WTC11 (cell line): ENCODE data around the gene PXDC1. TPM values are rescaled to one million over a fixed set of nuclear protein-coding genes. Genes with fewer than 3 reads are reported as not detected.

Experiments
- ATAC-seq: fragments of 200-7000 bp; cut with Tn5 transposase; 2 replicates; pipeline ENCODE4 v1.10.0; 2021; ENCODE audit warnings: mild to moderate bottlenecking, moderate library complexity
- CTCF ChIA-PET: fragments of 300-600 bp; sonication (Branson Sonifier 250); formaldehyde crosslinking; loops from one replicate; lab custom pipeline; 2021; ENCODE audit warnings: antibody characterized with exemption; lab: Charles Lee
- POLR2A ChIA-PET: fragments of 350-600 bp; sonication (Branson Sonifier 250); formaldehyde crosslinking; loops from one replicate; lab custom pipeline; 2021; ENCODE audit warnings: antibody characterized with exemption; lab: Charles Lee
- DNase-seq: peaks from one replicate; pipeline ENCODE4 v3.0.0; 2021; ENCODE audit warnings: low spot score
- H3K27ac Mint-ChIP-seq: 2 replicates; pipeline ENCODE4 v1.8.0; 2021; ENCODE audit warnings: mixed read lengths
- H3K27me3 Mint-ChIP-seq: 2 replicates; pipeline ENCODE4 v1.8.0; 2021; ENCODE audit warnings: low read depth, mild to moderate bottlenecking, moderate library complexity, mixed read lengths
- H3K36me3 Mint-ChIP-seq: 2 replicates; pipeline ENCODE4 v1.8.0; 2021; ENCODE audit warnings: mixed read lengths
- H3K4me1 Mint-ChIP-seq: 2 replicates; pipeline ENCODE4 v1.8.0; 2022; ENCODE audit warnings: mixed read lengths
- H3K4me3 Mint-ChIP-seq: 2 replicates; pipeline ENCODE4 v1.8.0; 2021; ENCODE audit warnings: mild to moderate bottlenecking, moderate library complexity, mixed read lengths
- H3K9me3 Mint-ChIP-seq: 2 replicates; pipeline ENCODE4 v1.8.0; 2021; ENCODE audit warnings: mixed read lengths
- GRHL2 ChIP-seq: fragments of 250-450 bp; sonication (Bioruptor Pico); IDR thresholded peaks from 2 replicates; pipeline ENCODE4 v1.8.0; 2022; ENCODE audit warnings: mild to moderate bottlenecking, moderate library complexity; ENCODE audit not compliant: insufficient replicate concordance, severe bottlenecking
- GTF2I ChIP-seq: fragments of 250-450 bp; sonication (Bioruptor Pico); conservative IDR thresholded peaks from 2 replicates; pipeline ENCODE4 v1.4.0; 2021; ENCODE audit warnings: mild to moderate bottlenecking
- NFE2L1 ChIP-seq: sonication (generic); formaldehyde crosslinking; IDR thresholded peaks from 2 replicates; pipeline ENCODE4 v1.8.1; 2023; ENCODE audit warnings: missing genetic modification reagents
- TCF7 ChIP-seq: sonication (generic); formaldehyde crosslinking; IDR thresholded peaks from 2 replicates; pipeline ENCODE4 v1.8.0; 2022; ENCODE audit warnings: mild to moderate bottlenecking, low read depth, missing genetic modification reagents, moderate library complexity
- TP53 ChIP-seq: sonication (generic); formaldehyde crosslinking; IDR thresholded peaks from 2 replicates; pipeline ENCODE4 v1.8.1; 2023; ENCODE audit warnings: mild to moderate bottlenecking, missing genetic modification reagents
- USF2 ChIP-seq: sonication (generic); formaldehyde crosslinking; IDR thresholded peaks from 2 replicates; pipeline ENCODE4 v1.8.1; 2023; ENCODE audit warnings: mild to moderate bottlenecking, missing genetic modification reagents, moderate library complexity
- ZNF121 ChIP-seq: sonication (generic); formaldehyde crosslinking; IDR thresholded peaks from 2 replicates; pipeline ENCODE4 v1.8.0; 2023; ENCODE audit warnings: missing genetic modification reagents
- ZNF232 ChIP-seq: sonication (generic); formaldehyde crosslinking; IDR thresholded peaks from 2 replicates; pipeline ENCODE4 v1.8.0; 2022; ENCODE audit warnings: mild to moderate bottlenecking, missing genetic modification reagents
- ZNF416 ChIP-seq: fragments of 250-450 bp; sonication (Bioruptor Pico); IDR thresholded peaks from 2 replicates; pipeline ENCODE4 v1.9.0; 2021; ENCODE audit warnings: mild to moderate bottlenecking, inconsistent platforms
- ZNF532 ChIP-seq: fragments of 250-450 bp; sonication (Bioruptor Pico); IDR thresholded peaks from 2 replicates; pipeline ENCODE4 v1.9.0; 2021; ENCODE audit warnings: mild to moderate bottlenecking, borderline replicate concordance
- total RNA-seq: library from RNA; stranded (reverse); gene quantifications from 3 replicates; pipeline ENCODE4 v1.2.3, GENCODE V29; 2021
- TF ChIP-seq, protein P1 (sequence below): sonication (generic); formaldehyde crosslinking; IDR thresholded peaks from 2 replicates; pipeline ENCODE4 v1.8.1; 2022; ENCODE audit warnings: low read depth, missing genetic modification reagents, borderline replicate concordance
- TF ChIP-seq, protein P2 (sequence below): sonication (generic); formaldehyde crosslinking; IDR thresholded peaks from 2 replicates; pipeline ENCODE4 v1.8.0; 2022; ENCODE audit warnings: missing genetic modification reagents

Gene PXDC1
- total RNA-seq, 1 experiment from 2014 or later, result 3.3 TPM

GRCh38 chr6:3723966-3724365, 27.5 kb downstream of the PXDC1 start:
- H3K9me3 Mint-ChIP-seq, result peaks cover 7% of the 10 kb centered on the region; the same call in 1 of the 2 replicates
- ATAC-seq, result no peak
- TF ChIP-seq GRHL2 (CRISPR knock-in tag) (no peak), ZNF232 (CRISPR knock-in tag) (no peak), ZNF121 (CRISPR knock-in tag) (no peak), ZNF532 (CRISPR knock-in tag) (no peak)
- TF ChIP-seq, all 79 proteins: peak for 0
- Mint-ChIP-seq H3K4me3 (no peak overlapping the region), H3K4me1 (peaks cover 25% of the 10 kb centered on the region), H3K36me3 (peaks cover 18% of the 10 kb centered on the region; the same call in 1 of the 2 replicates), H3K27me3 (no peaks in the 10 kb centered on the region), H3K27ac (no peak overlapping the region)
- ChIA-PET CTCF (interaction anchor here (1.1 to 2.4 kb wide), 2 partner anchors 8 to 444 kb away, joined by 5 to 7 read pairs; no protein-coding TSS in a partner anchor), POLR2A (interaction anchor here (0.6 kb wide), 1 partner anchor 32 kb away, joined by 3 read pairs; no protein-coding TSS in a partner anchor)
- no peak for DNase-seq

DNA sequence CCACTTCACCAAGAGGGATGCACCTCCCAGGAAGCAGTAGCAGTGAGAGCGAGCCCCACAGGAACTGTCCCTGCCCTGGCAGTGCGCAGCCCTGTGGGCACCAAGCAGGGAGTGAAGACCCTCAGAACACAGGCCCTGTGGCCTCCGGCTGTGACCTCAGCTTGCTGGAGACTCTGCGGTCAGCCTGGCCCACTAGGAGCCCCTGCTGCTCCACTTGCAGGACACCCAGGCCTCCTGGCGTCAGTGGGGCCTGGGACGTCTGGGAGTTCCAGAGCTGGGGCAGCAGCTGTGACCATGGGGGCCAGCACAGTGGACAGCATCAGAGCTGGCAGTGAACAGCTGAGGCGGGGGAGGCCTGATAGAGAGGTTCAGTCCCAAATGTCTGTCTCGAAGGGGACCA, 28.3 kb downstream of the PXDC1 start:
- no peak overlapping the region for H3K27ac Mint-ChIP-seq
- H3K27me3 Mint-ChIP-seq, result no peaks in the 10 kb centered on the region
- TF ChIP-seq NFE2L1 (CRISPR knock-in tag) (no peak), TCF7 (CRISPR knock-in tag) (no peak), GTF2I (CRISPR knock-in tag) (no peak), ZNF416 (CRISPR knock-in tag) (no peak), TP53 (CRISPR knock-in tag) (no peak), USF2 (CRISPR knock-in tag) (no peak)
- TF ChIP-seq, protein P1, sequence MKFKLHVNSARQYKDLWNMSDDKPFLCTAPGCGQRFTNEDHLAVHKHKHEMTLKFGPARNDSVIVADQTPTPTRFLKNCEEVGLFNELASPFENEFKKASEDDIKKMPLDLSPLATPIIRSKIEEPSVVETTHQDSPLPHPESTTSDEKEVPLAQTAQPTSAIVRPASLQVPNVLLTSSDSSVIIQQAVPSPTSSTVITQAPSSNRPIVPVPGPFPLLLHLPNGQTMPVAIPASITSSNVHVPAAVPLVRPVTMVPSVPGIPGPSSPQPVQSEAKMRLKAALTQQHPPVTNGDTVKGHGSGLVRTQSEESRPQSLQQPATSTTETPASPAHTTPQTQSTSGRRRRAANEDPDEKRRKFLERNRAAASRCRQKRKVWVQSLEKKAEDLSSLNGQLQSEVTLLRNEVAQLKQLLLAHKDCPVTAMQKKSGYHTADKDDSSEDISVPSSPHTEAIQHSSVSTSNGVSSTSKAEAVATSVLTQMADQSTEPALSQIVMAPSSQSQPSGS (CRISPR knock-in tag), result no peak
- TF ChIP-seq, protein P2, sequence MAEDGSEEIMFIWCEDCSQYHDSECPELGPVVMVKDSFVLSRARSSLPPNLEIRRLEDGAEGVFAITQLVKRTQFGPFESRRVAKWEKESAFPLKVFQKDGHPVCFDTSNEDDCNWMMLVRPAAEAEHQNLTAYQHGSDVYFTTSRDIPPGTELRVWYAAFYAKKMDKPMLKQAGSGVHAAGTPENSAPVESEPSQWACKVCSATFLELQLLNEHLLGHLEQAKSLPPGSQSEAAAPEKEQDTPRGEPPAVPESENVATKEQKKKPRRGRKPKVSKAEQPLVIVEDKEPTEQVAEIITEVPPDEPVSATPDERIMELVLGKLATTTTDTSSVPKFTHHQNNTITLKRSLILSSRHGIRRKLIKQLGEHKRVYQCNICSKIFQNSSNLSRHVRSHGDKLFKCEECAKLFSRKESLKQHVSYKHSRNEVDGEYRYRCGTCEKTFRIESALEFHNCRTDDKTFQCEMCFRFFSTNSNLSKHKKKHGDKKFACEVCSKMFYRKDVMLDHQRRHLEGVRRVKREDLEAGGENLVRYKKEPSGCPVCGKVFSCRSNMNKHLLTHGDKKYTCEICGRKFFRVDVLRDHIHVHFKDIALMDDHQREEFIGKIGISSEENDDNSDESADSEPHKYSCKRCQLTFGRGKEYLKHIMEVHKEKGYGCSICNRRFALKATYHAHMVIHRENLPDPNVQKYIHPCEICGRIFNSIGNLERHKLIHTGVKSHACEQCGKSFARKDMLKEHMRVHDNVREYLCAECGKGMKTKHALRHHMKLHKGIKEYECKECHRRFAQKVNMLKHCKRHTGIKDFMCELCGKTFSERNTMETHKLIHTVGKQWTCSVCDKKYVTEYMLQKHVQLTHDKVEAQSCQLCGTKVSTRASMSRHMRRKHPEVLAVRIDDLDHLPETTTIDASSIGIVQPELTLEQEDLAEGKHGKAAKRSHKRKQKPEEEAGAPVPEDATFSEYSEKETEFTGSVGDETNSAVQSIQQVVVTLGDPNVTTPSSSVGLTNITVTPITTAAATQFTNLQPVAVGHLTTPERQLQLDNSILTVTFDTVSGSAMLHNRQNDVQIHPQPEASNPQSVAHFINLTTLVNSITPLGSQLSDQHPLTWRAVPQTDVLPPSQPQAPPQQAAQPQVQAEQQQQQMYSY (CRISPR knock-in tag), result no peak
- TF ChIP-seq, all 79 proteins: peak for 0
- ChIA-PET POLR2A (interaction anchor here (0.6 kb wide), 1 partner anchor 32 kb away, joined by 3 read pairs; no protein-coding TSS in a partner anchor), CTCF (interaction anchor here (0.6 to 2.4 kb wide), 3 partner anchors 9 to 443 kb away, joined by 3 to 7 read pairs (median 5); partner anchors contain the start of gene FAM50B)
- Mint-ChIP-seq H3K36me3 (peaks cover 18% of the 10 kb centered on the region; the same call in 1 of the 2 replicates), H3K4me3 (no peak overlapping the region), H3K9me3 (peaks cover 7% of the 10 kb centered on the region; the same call in 1 of the 2 replicates), H3K4me1 (peaks cover 27% of the 10 kb centered on the region)
- ATAC-seq, result no peak
- DNase-seq, result no peak
